Fibroblast of skin of back (primary cell): Measurements from ENCODE around the gene COL6A3.
A peak's percentile ranks its signal among the peaks of the same experiment; 100 is the strongest.
"Not testable (repeated sequence)": the region's sequence is repeated elsewhere in the genome, so short reads cannot be mapped to it uniquely, and the experiment has no call there.

ENCODE experiments used
- DNase-seq: peaks from one replicate; pipeline ENCODE4 v3.0.0-alpha.2; 2013

The COL6A3 gene

DNA sequence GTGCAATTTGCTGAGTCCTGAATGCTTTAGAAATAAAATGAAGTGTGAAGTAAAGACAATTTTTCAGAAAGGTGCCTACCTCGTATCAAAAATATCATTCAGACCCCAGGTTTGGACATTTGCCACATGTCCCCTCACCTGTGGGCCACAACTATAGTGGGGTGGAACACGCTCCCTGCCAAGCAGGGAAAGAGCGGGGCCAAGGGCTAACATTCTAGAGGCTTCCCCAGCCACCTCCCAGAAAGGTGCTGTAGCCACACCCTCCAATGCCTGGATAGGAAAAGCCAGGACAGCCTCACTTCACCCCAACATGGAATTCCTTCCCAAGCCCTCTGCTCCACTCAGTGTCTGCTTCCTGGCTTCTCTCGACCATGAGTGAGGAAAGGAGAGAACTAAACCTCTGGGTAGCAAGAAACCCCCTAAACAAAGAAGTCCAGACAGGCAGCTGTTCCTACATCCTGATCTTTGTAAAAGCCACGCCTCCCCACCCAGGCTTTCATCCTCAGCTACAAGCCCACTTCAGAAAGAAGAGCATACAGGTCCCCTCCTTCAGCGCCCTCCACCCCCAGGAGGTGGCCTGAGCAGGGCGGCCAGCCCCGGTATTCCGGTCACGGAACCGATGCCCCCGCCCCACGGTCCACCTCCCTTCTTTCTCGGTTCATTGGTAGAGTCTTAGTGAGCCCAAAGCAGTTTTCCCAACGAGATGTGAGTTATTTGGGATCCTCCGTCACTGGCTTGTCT is 2.1 kb downstream of the COL6A3 start:
- DNase-seq = peak; percentile 51

GRCh38 chr2:237411092-237411601 is 2.8 kb downstream of the COL6A3 start:
- DNase-seq = no peak

GRCh38 chr2:237409263-237409662 is 4.7 kb downstream of the COL6A3 start:
- not testable (repeated sequence) for DNase-seq

DNA sequence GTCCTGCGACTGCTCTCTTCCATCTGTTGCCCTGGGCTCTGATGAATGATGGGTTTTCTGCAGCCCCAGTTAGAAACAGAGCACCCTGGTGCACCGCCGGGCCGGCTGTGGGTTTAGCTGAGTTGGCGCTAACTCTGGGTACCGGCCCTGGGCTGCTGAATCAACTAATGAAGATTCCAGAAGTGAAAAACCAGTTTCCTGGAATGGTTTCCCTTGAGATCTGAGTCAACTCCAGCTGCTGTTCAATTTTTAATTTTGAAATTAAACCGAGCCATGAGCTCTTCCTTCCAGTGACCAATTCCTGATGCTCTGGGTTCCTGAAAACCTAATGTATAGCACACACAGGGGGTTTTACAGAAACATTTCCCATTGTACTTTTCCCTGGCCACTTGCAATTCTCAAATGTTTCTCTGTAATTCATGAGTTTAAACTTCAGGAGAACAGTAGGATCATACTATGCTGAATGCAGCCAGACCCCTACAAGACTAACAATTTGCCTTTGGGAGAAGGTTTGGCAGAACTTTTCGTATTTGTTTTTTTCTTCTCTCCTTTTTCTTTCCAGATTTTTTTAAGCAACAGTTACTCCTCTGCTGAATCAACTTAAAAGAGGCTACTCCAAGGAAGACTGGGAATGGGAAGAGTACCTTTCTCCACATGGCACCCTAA is 5.5 kb downstream of the COL6A3 start:
- peak; percentile 71 for DNase-seq

DNA sequence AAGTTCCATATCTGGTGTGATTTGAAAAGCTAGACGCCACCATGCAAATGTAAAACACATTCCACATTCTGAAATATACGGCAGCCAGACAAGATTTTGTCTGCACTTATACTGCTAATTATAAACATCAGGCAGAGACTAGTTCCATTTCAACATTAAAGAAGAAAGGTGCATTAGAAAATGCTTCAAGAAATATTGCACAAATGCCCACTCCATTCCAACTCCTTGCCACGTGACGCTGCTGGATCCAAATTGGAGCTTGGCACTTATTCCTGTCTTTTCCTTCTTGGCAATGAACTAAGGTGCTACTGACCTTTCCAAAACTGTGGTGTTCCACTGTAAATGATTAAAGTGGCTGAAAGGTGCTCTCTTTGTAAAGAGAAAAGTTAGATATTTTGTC is 6.3 kb downstream of the COL6A3 start:
- DNase-seq = no peak

DNA sequence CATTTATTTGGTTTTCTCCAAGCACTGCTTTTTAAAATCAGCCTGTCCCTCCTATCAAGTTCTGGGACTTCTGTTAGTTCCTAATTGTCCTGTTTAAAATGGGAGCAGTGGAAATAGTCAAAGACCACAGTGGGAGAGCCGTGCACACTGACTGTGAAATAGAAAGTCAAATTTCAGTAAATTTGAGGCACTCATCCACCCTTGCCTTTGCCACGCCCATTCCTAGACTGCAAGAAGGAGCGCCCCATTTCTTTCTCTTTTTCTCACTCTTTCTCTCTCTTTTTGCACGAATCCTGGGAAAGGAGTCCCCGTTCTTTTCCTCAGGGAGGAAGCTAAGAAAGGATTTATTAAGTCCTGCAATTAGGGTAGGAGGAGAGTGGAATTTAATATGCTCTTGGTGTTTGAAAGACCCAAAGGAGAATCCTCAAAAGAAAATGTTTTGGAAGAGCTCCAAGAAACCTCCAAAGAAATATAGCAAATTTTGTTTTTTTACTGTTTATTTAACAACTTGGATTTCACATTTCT is 7.5 kb downstream of the COL6A3 start:
- no peak for DNase-seq

DNA sequence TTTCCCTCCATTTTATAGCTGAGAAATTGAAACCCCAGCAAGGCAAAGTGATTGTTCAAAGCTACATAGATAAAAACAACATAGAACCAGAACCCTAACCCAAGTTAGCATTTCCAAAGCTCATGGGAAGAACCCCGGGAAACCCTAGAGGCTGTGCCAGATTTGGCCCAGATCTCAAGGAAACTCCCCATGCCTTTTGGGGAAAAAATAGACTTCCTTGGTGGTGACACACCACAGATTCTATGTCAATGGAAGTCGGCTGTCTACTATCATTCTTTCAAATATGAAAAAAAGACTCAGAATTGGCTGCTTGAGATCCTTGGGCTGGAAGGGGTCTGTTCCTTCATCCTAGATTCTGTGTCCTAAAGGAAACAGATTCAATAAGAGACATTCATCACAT is 8.4 kb downstream of the COL6A3 start:
- DNase-seq = peak; percentile 43

DNA sequence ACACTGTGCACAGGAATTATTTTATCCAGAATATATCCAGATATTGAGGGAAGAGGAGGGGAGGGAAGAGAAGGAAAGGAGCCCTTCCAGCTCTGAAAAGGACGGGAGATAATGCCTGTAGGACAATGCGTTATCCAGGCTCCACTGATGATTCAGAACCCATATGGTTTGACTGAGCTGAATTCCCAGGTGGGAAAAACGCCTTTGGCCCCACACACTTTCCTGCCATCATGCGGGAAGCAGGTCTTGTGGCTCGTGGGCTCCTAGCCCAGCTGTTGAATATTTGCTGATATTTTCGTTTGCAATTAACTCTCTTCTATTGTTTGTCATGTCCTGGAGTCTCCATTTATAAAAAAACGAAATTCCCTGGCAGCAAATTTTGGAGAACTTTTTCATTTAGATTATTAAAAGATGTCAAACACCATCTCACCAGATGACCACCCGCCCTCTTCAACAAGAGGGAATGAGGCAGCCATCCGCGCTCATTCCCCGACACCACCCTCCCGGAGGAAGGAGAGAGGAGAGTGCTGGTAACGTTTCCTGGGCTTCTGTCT is 8.9 kb downstream of the COL6A3 start:
- DNase-seq = peak; percentile 60

- DNase-seq = no peak
These were observed 9.6 kb downstream of the COL6A3 start for GRCh38 chr2:237404413-237404812.

DNA sequence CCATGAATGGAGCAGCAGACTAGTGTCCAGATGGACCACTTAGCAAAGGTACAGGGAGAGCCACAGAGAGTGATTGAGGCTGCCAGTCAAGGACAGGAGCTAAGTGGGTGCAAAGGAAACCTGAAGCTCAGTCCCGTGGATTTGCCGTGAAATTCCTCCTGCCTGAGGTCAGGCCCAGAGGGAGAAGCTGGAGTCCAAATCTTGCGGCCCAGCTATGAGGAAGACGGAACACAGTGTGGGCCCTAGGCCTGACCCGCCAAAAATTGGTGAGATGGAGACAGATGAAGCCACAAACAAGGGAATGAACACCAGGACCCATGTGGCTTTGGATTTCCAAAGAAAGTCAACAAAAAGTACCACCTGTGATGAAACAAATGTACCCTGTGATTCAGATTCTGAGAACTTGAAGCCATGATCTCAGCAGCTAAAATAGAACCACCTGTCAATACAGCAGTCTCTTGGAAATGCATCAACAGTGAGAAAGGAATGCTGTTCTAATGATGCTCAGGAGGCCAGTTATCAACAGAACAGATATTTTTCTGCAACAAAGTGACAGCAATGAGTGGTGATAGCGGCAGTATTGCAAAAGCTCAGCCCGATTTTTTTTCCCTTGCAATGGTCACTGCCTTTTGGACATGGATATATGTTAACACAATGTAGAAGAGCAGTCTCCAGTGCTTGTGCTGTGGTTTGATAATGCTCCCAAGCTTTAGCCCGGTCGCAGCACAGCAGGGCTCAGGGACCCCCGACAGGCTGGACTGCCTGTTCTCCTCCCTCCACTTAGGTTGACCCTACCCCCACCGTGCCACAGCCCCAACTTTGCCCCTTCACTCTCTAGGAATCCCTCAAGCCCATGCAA is 10.7 kb downstream of the COL6A3 start:
- no peak for DNase-seq

DNA sequence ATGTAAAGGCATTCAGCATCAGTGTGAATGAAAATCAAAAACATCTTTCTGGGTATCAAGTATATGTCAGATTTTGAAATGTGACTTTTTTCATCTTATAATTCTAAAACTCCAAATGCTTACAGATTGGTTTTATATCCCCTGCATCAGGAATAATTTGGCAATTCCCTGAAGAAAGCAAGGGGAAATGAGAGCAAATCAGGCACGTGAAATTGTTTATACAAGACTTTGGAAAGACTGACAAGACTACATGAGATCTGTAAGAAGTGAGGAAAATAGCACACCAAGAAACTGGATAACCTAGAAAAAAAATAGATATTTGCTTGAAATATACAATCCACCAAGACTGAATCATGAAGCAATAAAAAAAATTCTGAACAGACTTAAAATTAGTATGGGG is 13.8 kb downstream of the COL6A3 start:
- DNase-seq = no peak

DNA sequence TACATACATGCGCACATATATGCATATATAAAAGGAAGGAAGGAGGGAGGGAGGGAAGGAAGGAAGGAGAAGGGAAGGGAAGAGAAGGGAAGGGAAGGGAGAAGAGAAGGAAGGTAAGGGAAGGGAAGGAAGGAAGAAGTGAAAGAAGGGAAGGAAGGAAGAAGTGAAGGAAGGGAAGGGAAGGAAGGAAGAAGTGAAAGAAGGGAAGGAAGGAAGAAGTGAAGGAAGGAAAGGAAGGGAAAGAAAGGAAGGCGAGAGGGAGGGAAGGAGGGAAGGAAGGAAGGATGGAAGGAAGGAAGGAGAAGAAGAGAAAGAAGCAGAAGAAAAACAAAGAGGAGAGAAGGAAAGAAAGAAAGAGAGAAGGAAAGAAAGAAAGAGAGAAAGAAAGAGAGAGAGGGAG is 16.9 kb downstream of the COL6A3 start:
- no peak for DNase-seq

DNA sequence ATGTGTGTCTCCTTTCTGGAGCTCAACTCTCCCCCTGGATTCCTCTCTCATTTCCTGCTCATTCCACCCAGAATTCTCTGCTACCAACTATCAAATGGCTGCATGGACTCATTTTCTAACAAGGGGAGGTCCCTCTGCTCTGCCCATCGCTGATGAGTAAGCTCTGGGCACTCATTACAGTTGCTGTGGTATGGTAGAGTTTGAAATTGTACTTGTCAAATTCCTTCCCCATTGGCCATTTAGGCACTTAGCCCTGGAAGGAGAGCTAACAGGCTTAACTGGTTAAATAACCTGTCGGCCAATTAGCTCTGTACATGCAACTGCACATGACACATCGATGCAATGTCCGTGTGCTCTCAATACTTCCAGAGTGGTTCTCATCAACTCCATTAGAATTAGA is 20.4 kb downstream of the COL6A3 start:
- no peak for DNase-seq

GRCh38 chr2:237392186-237392585 is 21.8 kb downstream of the COL6A3 start:
- no peak for DNase-seq

GRCh38 chr2:237391140-237391539 is 22.8 kb downstream of the COL6A3 start:
- no peak for DNase-seq

- no peak for DNase-seq
These were observed 23.7 kb downstream of the COL6A3 start for GRCh38 chr2:237390235-237390634.

GRCh38 chr2:237389831-237390230 is 24.1 kb downstream of the COL6A3 start:
- DNase-seq = no peak

- DNase-seq = peak; percentile 41
These were observed 25.9 kb downstream of the COL6A3 start for GRCh38 chr2:237388036-237388435.

- DNase-seq = no peak
These were observed 29.3 kb downstream of the COL6A3 start for GRCh38 chr2:237384672-237385020.

- no peak for DNase-seq
These were observed 29.8 kb downstream of the COL6A3 start for GRCh38 chr2:237383991-237384671.

DNA sequence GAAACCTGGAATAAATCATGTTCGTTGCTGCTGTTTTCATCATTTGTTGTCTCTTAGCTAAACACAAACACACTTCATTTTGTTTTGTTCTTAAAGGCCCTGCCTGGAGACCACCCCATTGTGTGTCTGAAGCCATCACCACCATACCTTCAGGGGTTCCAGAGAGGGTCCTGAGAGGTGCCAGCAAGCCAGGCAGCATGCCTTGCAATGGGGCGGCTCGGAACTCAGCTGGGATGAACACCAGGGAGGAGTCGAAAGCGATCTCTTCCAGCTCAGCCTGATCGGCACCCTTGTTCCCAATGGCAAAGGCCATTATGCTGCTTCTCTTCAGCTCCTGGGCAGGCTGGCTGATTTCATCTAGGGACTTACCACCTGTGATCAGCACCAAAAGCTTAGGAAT is 33.2 kb downstream of the COL6A3 start:
- DNase-seq = no peak

DNA sequence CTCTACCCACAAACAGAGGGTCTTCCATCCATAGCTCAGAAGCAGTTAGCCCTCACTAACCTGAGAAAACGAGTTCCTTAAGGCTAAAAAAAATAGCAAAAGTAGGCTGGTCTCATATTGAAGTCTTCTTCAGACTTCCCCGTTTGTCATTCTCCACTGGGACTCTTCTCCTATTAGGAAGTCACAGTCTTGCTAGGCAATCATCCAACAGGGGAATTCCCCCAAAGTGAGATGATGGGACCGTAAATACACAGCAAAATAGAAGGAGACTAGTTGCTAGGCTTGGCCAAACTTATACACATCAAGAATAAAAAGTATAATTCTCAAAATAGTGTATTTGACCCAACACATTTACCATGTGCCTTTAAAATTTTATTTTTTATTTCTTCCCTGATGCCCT is 34.3 kb downstream of the COL6A3 start:
- no peak for DNase-seq
